ENCODE data around the gene CNTNAP2. TPM values are rescaled to one million over a fixed set of nuclear protein-coding genes. Genes with fewer than 3 reads are reported as not detected.

The CNTNAP2 gene
- total RNA-seq, 1 experiment from 2014 or later, result 0.03 TPM

DNA sequence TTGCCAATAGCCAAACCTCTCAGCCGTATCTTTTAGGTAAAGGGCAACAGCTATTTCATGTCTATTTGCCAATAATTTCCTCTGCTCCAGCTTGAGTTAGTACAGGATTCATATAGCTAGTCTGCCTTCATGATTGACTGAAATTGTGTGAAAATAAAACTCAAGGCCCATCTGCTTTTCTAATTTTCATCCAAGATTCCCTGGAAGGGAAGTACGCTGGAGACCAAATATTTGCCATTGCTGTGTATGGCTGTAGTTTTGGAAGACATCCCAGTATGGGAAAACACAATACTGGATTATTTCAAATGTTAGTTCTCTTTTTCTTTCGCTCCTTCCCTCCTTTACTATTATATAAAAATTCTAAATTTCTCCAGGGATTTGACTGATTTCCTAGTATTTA, 652.4 kb downstream of the CNTNAP2 start:
- CTCF ChIA-PET, result no interaction called here
- no peak overlapping the region for H3K27ac ChIP-seq (ENCODE audit: low read length)
- no peak for TF ChIP-seq SIN3A (IDR thresholded peaks at IDR 0.05; ENCODE audit: borderline replicate concordance, insufficient read depth, low read depth, low read length)
- no peak for TF ChIP-seq TCF7L2 (IDR thresholded peaks at IDR 0.05; ENCODE audit: low read depth, low read length)
- no peak for TF ChIP-seq POLR2AphosphoS5 (IDR thresholded peaks at IDR 0.05; ENCODE audit: low read depth, low read length)
- TF ChIP-seq REST (IDR thresholded peaks at IDR 0.05; ENCODE audit: insufficient read depth in 1 of 2, low read depth in 2 of 2, low read length in 1 of 2), result no peak
- TF ChIP-seq, protein P1, sequence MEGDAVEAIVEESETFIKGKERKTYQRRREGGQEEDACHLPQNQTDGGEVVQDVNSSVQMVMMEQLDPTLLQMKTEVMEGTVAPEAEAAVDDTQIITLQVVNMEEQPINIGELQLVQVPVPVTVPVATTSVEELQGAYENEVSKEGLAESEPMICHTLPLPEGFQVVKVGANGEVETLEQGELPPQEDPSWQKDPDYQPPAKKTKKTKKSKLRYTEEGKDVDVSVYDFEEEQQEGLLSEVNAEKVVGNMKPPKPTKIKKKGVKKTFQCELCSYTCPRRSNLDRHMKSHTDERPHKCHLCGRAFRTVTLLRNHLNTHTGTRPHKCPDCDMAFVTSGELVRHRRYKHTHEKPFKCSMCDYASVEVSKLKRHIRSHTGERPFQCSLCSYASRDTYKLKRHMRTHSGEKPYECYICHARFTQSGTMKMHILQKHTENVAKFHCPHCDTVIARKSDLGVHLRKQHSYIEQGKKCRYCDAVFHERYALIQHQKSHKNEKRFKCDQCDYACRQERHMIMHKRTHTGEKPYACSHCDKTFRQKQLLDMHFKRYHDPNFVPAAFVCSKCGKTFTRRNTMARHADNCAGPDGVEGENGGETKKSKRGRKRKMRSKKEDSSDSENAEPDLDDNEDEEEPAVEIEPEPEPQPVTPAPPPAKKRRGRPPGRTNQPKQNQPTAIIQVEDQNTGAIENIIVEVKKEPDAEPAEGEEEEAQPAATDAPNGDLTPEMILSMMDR (IDR thresholded peaks at IDR 0.05), result no peak
- no peak for ATAC-seq
- in situ Hi-C loops (cut with HindIII; ENCODE audit: low pct_unique_long_range_greater_than_20kb, low sequenced_read_pairs), result no loop called here
- intact Hi-C loops (cut with micrococcal nuclease; ENCODE audit: unreplicated experiment), result no loop called here
- BruUV-seq (replicated peaks), result no TSS peak
- H3K36me3 ChIP-seq (ENCODE audit: control insufficient read depth, insufficient read depth, low read length), result no peaks in the 10 kb centered on the region
- no peak for DNase-seq (ENCODE audit: low read depth, low spot score)
- H3K4me1 ChIP-seq (ENCODE audit: control insufficient read depth, insufficient read depth, low read length), result no peaks in the 10 kb centered on the region
- H3K27me3 ChIP-seq (ENCODE audit: control insufficient read depth, insufficient read depth, low read length), result no peaks in the 10 kb centered on the region
- POLR2A ChIA-PET, result no interaction called here
- H3K9me3 ChIP-seq (ENCODE audit: control insufficient read depth, insufficient read depth, low read depth, low read length), result no peaks in the 10 kb centered on the region
- H3K4me3 ChIP-seq (ENCODE audit: low read depth in 2 of 2, low read length in 2 of 2), result no peak overlapping the region

GRCh38 chr7:146772601-146773000, 656.0 kb downstream of the CNTNAP2 start:
- Histone ChIP-seq H3K9me3 (ENCODE audit: control insufficient read depth, insufficient read depth, low read depth, low read length) (no peaks in the 10 kb centered on the region), H3K4me3 (ENCODE audit: low read depth in 2 of 2, low read length in 2 of 2) (no peak overlapping the region), H3K27me3 (ENCODE audit: control insufficient read depth, insufficient read depth, low read length) (no peaks in the 10 kb centered on the region), H3K4me1 (ENCODE audit: control insufficient read depth, insufficient read depth, low read length) (no peaks in the 10 kb centered on the region), H3K27ac (ENCODE audit: low read length) (no peak overlapping the region), H3K36me3 (ENCODE audit: control insufficient read depth, insufficient read depth, low read length) (no peaks in the 10 kb centered on the region)
- ATAC-seq (no peak), DNase-seq (ENCODE audit: low read depth, low spot score) (no peak)
- ChIA-PET POLR2A (no interaction called here), CTCF (no interaction called here)
- TF ChIP-seq REST (IDR thresholded peaks at IDR 0.05; ENCODE audit: insufficient read depth in 1 of 2, low read depth in 2 of 2, low read length in 1 of 2), result no peak
- TF ChIP-seq, protein P1 (IDR thresholded peaks at IDR 0.05), result peak; percentile 29; the same call in 1 of the 2 replicates
- intact Hi-C loops (cut with micrococcal nuclease; ENCODE audit: unreplicated experiment), result no loop called here
- no TSS peak for BruUV-seq (replicated peaks)
- in situ Hi-C loops (cut with HindIII; ENCODE audit: low pct_unique_long_range_greater_than_20kb, low sequenced_read_pairs), result no loop called here
